ENCODE measurements around the gene UBA1.

The UBA1 gene

GRCh38 chrX:47229427-47229826, 35.8 kb downstream of the UBA1 start:
- no peak for DNase-seq (ENCODE audit: low read depth in 2 of 2)

GRCh38 chrX:47230136-47230868, 36.7 kb downstream of the UBA1 start:
- no peak for DNase-seq (ENCODE audit: low read depth in 2 of 2)

GRCh38 chrX:47231167-47231566, 37.5 kb downstream of the UBA1 start:
- no peak for DNase-seq (ENCODE audit: low read depth in 2 of 2)

GRCh38 chrX:47232197-47232802, 38.7 kb downstream of the UBA1 start:
- no peak for DNase-seq (ENCODE audit: low read depth in 2 of 2)

GRCh38 chrX:47232803-47233332, 39.2 kb downstream of the UBA1 start, which contains the start of gene USP11:
TSS of gene USP11 (plus strand) at chrX:47233009. CDS start at chrX:47233044, 35 bp downstream.
- peak in 1 of 2 donors; percentile 14 for DNase-seq (ENCODE audit: low read depth in 2 of 2)

GRCh38 chrX:47233333-47234113, 39.9 kb downstream of the UBA1 start:
- DNase-seq (ENCODE audit: low read depth in 2 of 2), result peak; percentile 79 to 96

GRCh38 chrX:47234583-47234982, 41.0 kb downstream of the UBA1 start:
- DNase-seq (ENCODE audit: low read depth in 2 of 2), result no peak

GRCh38 chrX:47235691-47236103, 42.1 kb downstream of the UBA1 start:
- DNase-seq (ENCODE audit: low read depth in 2 of 2), result no peak

- no peak for DNase-seq (ENCODE audit: low read depth in 2 of 2)
These were observed 45.6 kb downstream of the UBA1 start for GRCh38 chrX:47239199-47239598.

GRCh38 chrX:47239898-47240545, 46.4 kb downstream of the UBA1 start:
- DNase-seq (ENCODE audit: low read depth in 2 of 2), result no peak

GRCh38 chrX:47240619-47241018, 47.0 kb downstream of the UBA1 start:
- no peak for DNase-seq (ENCODE audit: low read depth in 2 of 2)

- no peak for DNase-seq (ENCODE audit: low read depth in 2 of 2)
These were observed 47.8 kb downstream of the UBA1 start for GRCh38 chrX:47241201-47242011.

GRCh38 chrX:47242321-47242720, 48.7 kb downstream of the UBA1 start:
- DNase-seq (ENCODE audit: low read depth in 2 of 2), result no peak

GRCh38 chrX:47243351-47243750, 49.7 kb downstream of the UBA1 start:
- DNase-seq (ENCODE audit: low read depth in 2 of 2), result no peak

- DNase-seq (ENCODE audit: low read depth in 2 of 2), result no peak
These were observed 51.0 kb downstream of the UBA1 start for GRCh38 chrX:47244676-47245075.

- no peak for DNase-seq (ENCODE audit: low read depth in 2 of 2)
These were observed 51.5 kb downstream of the UBA1 start for GRCh38 chrX:47245156-47245555.

GRCh38 chrX:47247206-47247998, 53.8 kb downstream of the UBA1 start:
- DNase-seq (ENCODE audit: low read depth in 2 of 2), result no peak

- DNase-seq (ENCODE audit: low read depth in 2 of 2), result no peak
These were observed 54.3 kb downstream of the UBA1 start for GRCh38 chrX:47247999-47248320.

GRCh38 chrX:47248576-47248975, 54.9 kb downstream of the UBA1 start:
- no peak for DNase-seq (ENCODE audit: low read depth in 2 of 2)

- no peak for DNase-seq (ENCODE audit: low read depth in 2 of 2)
These were observed 56.4 kb downstream of the UBA1 start for GRCh38 chrX:47250017-47250347.
